ENCODE results near the gene ATAD1. TPM values are rescaled to one million over a fixed set of nuclear protein-coding genes. Genes with fewer than 3 reads are reported as not detected.

The ATAD1 gene
- total and polyA plus RNA-seq, 2 of the 4 experiments (the other 2 are of a cell fraction) = 12.7 to 21.9 TPM

- Histone ChIP-seq H4K20me1 (ENCODE audit: insufficient read depth, low read length) (no peaks in the 10 kb centered on the region), H3K9me1 (ENCODE audit: insufficient read depth, low read length) (peaks cover 6% of the 10 kb centered on the region; the same call in 1 of the 2 replicates), H3K79me1 (ENCODE audit: low read depth in 1 of 2, low read length in 2 of 2) (peaks cover 9 to 26% of the 10 kb centered on the region in 2 experiments; a peak in 3 of 4 replicates), H2BK15ac (ENCODE audit: low read depth, low read length) (no peak overlapping the region), H3K18ac (ENCODE audit: low read depth, low read length) (peak overlapping the region; percentile 24; the same call in 1 of the 2 replicates), H3K36me3 (ENCODE audit: control insufficient read depth, insufficient read depth, low read length) (peaks cover 2% of the 10 kb centered on the region), H3K4me2 (ENCODE audit: low read depth, low read length) (peak overlapping the region; percentile 96; the same call in 1 of the 2 replicates), H2BK20ac (ENCODE audit: low read depth, low read length) (no peak overlapping the region), H4K5ac (ENCODE audit: low read depth, low read length) (peak overlapping the region; percentile 9; the same call in 1 of the 2 replicates), H4K91ac (ENCODE audit: insufficient read depth, low read depth, low read length) (no peak overlapping the region), H3K4me3 (ENCODE audit: insufficient read depth, low read depth, low read length) (no peak overlapping the region), H3K27ac (ENCODE audit: insufficient read depth, low read length) (peak overlapping the region; percentile 78), H2AK5ac (ENCODE audit: low read depth, low read length) (peak overlapping the region; percentile 76; the same call in 1 of the 2 replicates), H3K27me3 (ENCODE audit: control insufficient read depth, insufficient read depth, low read length) (no peaks in the 10 kb centered on the region), H2AFZ (replicated peaks; ENCODE audit: low read length, poor library complexity) (no peak overlapping the region), H3K9me3 (ENCODE audit: control insufficient read depth, insufficient read depth, low read length) (no peaks in the 10 kb centered on the region), H3K9ac (ENCODE audit: low read depth, low read length) (no peak overlapping the region), H4K8ac (ENCODE audit: low read depth in 2 of 2, low read length in 2 of 2) (0 out of 4 replicates have a peak overlapping the region, but pooled peaks of 1 of the 2 experiments have one; percentile 53), H3K4me1 (ENCODE audit: control insufficient read depth, insufficient read depth, low read length) (peaks cover 4% of the 10 kb centered on the region), H3K4ac (ENCODE audit: low read depth, low read length) (peak overlapping the region; percentile 19; the same call in 1 of the 2 replicates), H3K23ac (ENCODE audit: low read depth, low read length) (no peak overlapping the region), H2AK9ac (replicated peaks; ENCODE audit: low read depth, low read length, poor library complexity) (peak overlapping the region; percentile 13), H2BK5ac (ENCODE audit: low read depth, low read length, poor library complexity, severe bottlenecking) (peak overlapping the region; percentile 75), H2BK120ac (ENCODE audit: low read depth, low read length) (no peak overlapping the region), H3K14ac (replicated peaks; ENCODE audit: low read depth, low read length) (no peak overlapping the region), H3K56ac (ENCODE audit: extremely low read depth, insufficient read depth, low read length) (no peak overlapping the region)
- no peak for DNase-seq
- ATAC-seq (ENCODE audit: low read depth) = no peak; the same call in 1 of the 2 replicates
- TF ChIP-seq BHLHE40 (IDR thresholded peaks at IDR 0.05; ENCODE audit: low read depth, low read length) = no peak
- no peak for TF ChIP-seq CEBPB (IDR thresholded peaks at IDR 0.05; ENCODE audit: low read depth, low read length)
- TF ChIP-seq RAD21 (IDR thresholded peaks at IDR 0.05; ENCODE audit: low read length) = no peak
- no peak for TF ChIP-seq NFE2L2 (IDR thresholded peaks at IDR 0.05; ENCODE audit: low read depth, low read length)
- TF ChIP-seq MXI1 (IDR thresholded peaks at IDR 0.05; ENCODE audit: borderline replicate concordance, low read depth, low read length) = no peak
- TF ChIP-seq, protein P1, sequence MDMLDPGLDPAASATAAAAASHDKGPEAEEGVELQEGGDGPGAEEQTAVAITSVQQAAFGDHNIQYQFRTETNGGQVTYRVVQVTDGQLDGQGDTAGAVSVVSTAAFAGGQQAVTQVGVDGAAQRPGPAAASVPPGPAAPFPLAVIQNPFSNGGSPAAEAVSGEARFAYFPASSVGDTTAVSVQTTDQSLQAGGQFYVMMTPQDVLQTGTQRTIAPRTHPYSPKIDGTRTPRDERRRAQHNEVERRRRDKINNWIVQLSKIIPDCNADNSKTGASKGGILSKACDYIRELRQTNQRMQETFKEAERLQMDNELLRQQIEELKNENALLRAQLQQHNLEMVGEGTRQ (IDR thresholded peaks at IDR 0.05; ENCODE audit: low read depth, low read length) = no peak
- no peak for TF ChIP-seq CHD1 (IDR thresholded peaks at IDR 0.05; ENCODE audit: low read depth, low read length)
- no peak for TF ChIP-seq MAFK (IDR thresholded peaks at IDR 0.05; ENCODE audit: low read depth, low read length)
- no peak for TF ChIP-seq MAZ (IDR thresholded peaks at IDR 0.05; ENCODE audit: borderline replicate concordance, low read depth, low read length)
- TF ChIP-seq, protein P2, sequence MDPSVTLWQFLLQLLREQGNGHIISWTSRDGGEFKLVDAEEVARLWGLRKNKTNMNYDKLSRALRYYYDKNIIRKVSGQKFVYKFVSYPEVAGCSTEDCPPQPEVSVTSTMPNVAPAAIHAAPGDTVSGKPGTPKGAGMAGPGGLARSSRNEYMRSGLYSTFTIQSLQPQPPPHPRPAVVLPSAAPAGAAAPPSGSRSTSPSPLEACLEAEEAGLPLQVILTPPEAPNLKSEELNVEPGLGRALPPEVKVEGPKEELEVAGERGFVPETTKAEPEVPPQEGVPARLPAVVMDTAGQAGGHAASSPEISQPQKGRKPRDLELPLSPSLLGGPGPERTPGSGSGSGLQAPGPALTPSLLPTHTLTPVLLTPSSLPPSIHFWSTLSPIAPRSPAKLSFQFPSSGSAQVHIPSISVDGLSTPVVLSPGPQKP (IDR thresholded peaks at IDR 0.05; ENCODE audit: borderline replicate concordance, low read depth, low read length) = no peak
- TF ChIP-seq RCOR1 (IDR thresholded peaks at IDR 0.05; ENCODE audit: insufficient replicate concordance, low read length) = no peak
- no peak for TF ChIP-seq SMC3 (IDR thresholded peaks at IDR 0.05; ENCODE audit: low read depth, low read length)
- TF ChIP-seq, protein P3, sequence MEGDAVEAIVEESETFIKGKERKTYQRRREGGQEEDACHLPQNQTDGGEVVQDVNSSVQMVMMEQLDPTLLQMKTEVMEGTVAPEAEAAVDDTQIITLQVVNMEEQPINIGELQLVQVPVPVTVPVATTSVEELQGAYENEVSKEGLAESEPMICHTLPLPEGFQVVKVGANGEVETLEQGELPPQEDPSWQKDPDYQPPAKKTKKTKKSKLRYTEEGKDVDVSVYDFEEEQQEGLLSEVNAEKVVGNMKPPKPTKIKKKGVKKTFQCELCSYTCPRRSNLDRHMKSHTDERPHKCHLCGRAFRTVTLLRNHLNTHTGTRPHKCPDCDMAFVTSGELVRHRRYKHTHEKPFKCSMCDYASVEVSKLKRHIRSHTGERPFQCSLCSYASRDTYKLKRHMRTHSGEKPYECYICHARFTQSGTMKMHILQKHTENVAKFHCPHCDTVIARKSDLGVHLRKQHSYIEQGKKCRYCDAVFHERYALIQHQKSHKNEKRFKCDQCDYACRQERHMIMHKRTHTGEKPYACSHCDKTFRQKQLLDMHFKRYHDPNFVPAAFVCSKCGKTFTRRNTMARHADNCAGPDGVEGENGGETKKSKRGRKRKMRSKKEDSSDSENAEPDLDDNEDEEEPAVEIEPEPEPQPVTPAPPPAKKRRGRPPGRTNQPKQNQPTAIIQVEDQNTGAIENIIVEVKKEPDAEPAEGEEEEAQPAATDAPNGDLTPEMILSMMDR (conservative IDR thresholded peaks at IDR 0.05; ENCODE audit: low read depth, low read length) = no peak
- no peak for TF ChIP-seq POLR2A (IDR thresholded peaks at IDR 0.05; ENCODE audit: low read depth, low read length)
- no peak for TF ChIP-seq FOS (IDR thresholded peaks at IDR 0.05; ENCODE audit: low read depth, low read length)
- no peak for TF ChIP-seq RFX5 (IDR thresholded peaks at IDR 0.05; ENCODE audit: low read depth, low read length)
- intact Hi-C loops (cut with micrococcal nuclease) (no loop called here), dilution Hi-C loops (cut with HindIII; ENCODE audit: low sequenced_read_pairs, unreplicated experiment) (no loop called here), in situ Hi-C loops (cut with MboI; ENCODE audit: low sequenced_read_pairs) (no loop called here)
- WGBS, 2 experiments (ENCODE audit: extremely low coverage in 2 of 2, insufficient read length in 1 of 2) = no CpG with 5 or more reads among the region's 6 CpGs
- no TSS peak for BruUV-seq (replicated peaks)
- ChIA-PET POLR2A (ENCODE audit: unreplicated experiment) (no interaction called here), CTCF (interaction anchor here (0.5 kb wide), 1 partner anchor 528 kb away, joined by 3 read pairs; no protein-coding TSS in a partner anchor)
Measured at GRCh38 chr10:87776328-87776727, 41.7 kb downstream of the ATAD1 start.

All from IMR-90 (cell line).